ENCODE measurements around the gene EXOC3.
A peak's percentile ranks its signal among the peaks of the same experiment; 100 is the strongest.
"Not testable (repeated sequence)": the region's sequence is repeated elsewhere in the genome, so short reads cannot be mapped to it uniquely, and the experiment has no call there.

Gene EXOC3

DNA sequence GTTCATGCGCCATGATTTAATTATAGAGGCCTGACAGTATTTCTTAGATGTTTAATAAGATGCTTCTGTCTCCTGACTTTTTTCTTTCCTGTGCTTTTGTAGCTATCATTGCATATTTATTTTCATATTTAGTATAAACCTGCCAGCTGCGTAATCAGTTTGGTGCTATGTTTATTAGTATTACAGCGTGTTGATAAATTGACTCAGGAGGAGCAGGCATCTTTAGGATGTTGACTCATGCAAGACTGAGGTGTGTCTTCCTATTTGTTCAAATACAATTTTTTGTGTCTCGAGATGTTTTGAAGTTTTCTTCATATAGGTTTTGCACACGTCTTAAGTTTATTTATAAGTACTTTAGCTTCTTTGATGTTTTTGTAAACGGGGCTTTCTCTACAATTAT is 35.9 kb upstream of the EXOC3 start:
- H3K4me1 ChIP-seq (ENCODE audit: control insufficient read depth in 1 of 2, insufficient read depth in 2 of 2, low read length in 2 of 2): no peaks in the 10 kb centered on the region
- peaks cover 0 to 4% of the 10 kb centered on the region in 2 donors for H3K27me3 ChIP-seq (ENCODE audit: control insufficient read depth in 1 of 2, insufficient read depth in 2 of 2, low read length in 2 of 2)
- H3K9ac ChIP-seq (ENCODE audit: low read depth in 1 of 2, low read length in 2 of 2): no peak overlapping the region
- H3K36me3 ChIP-seq (ENCODE audit: control insufficient read depth in 1 of 2, insufficient read depth in 2 of 2, low read length in 2 of 2): no peaks in the 10 kb centered on the region
- H3K4me3 ChIP-seq (ENCODE audit: low read depth in 1 of 2, low read length in 2 of 2): no peak overlapping the region
- H3K27ac ChIP-seq (ENCODE audit: low read depth, low read length): no peak overlapping the region
- H3K9me3 ChIP-seq (ENCODE audit: control insufficient read depth in 1 of 2, low read length in 2 of 2): no peaks in the 10 kb centered on the region

DNA sequence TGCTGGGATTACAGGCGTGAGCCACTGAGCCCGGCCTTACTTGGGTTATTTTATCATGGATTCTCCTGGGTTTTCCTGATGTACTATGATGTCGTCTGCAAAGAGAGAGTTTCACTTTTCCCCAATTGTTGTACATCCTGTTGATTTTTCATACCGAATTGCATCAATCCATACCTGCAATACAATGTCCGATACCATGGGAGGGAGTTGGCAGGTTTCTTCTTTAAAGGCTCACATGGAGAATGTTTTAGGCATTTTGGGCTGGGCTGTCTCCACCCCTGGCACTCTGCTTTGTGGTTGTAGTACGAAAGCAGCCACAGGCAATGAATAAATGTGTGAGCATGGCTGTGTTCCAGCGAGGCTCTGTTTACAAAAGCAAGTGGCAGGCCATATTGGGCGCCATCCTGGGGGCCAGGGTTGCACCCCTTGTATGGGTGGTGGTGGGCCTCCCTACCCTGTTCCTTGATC is 35.1 kb upstream of the EXOC3 start:
- no peak overlapping the region for H3K9ac ChIP-seq (ENCODE audit: low read depth in 1 of 2, low read length in 2 of 2)
- no peaks in the 10 kb centered on the region for H3K4me1 ChIP-seq (ENCODE audit: control insufficient read depth in 1 of 2, insufficient read depth in 2 of 2, low read length in 2 of 2)
- H3K36me3 ChIP-seq (ENCODE audit: control insufficient read depth in 1 of 2, insufficient read depth in 2 of 2, low read length in 2 of 2): no peaks in the 10 kb centered on the region
- no peak overlapping the region for H3K4me3 ChIP-seq (ENCODE audit: low read depth in 1 of 2, low read length in 2 of 2)
- no peak overlapping the region for H3K27ac ChIP-seq (ENCODE audit: low read depth, low read length)
- no peaks in the 10 kb centered on the region for H3K9me3 ChIP-seq (ENCODE audit: control insufficient read depth in 1 of 2, low read length in 2 of 2)
- peaks cover 0 to 4% of the 10 kb centered on the region in 2 donors for H3K27me3 ChIP-seq (ENCODE audit: control insufficient read depth in 1 of 2, insufficient read depth in 2 of 2, low read length in 2 of 2)

- H3K9ac ChIP-seq (ENCODE audit: low read depth in 1 of 2, low read length in 2 of 2): no peak overlapping the region
- no peaks in the 10 kb centered on the region for H3K27me3 ChIP-seq (ENCODE audit: control insufficient read depth in 1 of 2, insufficient read depth in 2 of 2, low read length in 2 of 2)
- no peaks in the 10 kb centered on the region for H3K36me3 ChIP-seq (ENCODE audit: control insufficient read depth in 1 of 2, insufficient read depth in 2 of 2, low read length in 2 of 2)
- peaks cover 0 to 4% of the 10 kb centered on the region in 2 donors for H3K4me1 ChIP-seq (ENCODE audit: control insufficient read depth in 1 of 2, insufficient read depth in 2 of 2, low read length in 2 of 2)
- no peak overlapping the region for H3K27ac ChIP-seq (ENCODE audit: low read depth, low read length)
- H3K4me3 ChIP-seq (ENCODE audit: low read depth in 1 of 2, low read length in 2 of 2): no peak overlapping the region
- H3K9me3 ChIP-seq (ENCODE audit: control insufficient read depth in 1 of 2, low read length in 2 of 2): no peaks in the 10 kb centered on the region
Measured at GRCh38 chr5:410911-411517, 32.0 kb upstream of the EXOC3 start.

DNA sequence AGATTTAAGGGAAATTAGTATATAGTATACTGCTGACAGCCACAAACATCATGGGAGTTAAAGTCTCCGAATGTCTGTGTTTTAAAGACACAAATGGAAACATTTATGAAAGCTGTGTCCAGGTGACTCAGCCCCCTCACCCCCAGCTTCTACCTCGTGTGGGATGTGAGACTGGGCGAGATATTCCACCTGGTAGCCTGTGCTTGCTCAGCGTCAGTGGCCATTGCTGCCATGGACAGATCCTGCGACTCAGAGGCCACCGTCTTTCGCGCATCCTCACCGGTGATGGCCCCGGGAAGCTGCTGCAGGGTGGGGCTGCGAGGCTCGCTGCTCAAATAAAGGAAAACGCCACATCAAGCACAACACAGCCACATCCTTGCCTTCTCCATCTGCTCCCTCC is 31.2 kb upstream of the EXOC3 start:
- Histone ChIP-seq H3K9me3 (ENCODE audit: control insufficient read depth in 1 of 2, low read length in 2 of 2) (no peaks in the 10 kb centered on the region), H3K4me1 (ENCODE audit: control insufficient read depth in 1 of 2, insufficient read depth in 2 of 2, low read length in 2 of 2) (peaks cover 0 to 6% of the 10 kb centered on the region in 2 donors), H3K4me3 (ENCODE audit: low read depth in 1 of 2, low read length in 2 of 2) (no peak overlapping the region), H3K36me3 (ENCODE audit: control insufficient read depth in 1 of 2, insufficient read depth in 2 of 2, low read length in 2 of 2) (no peaks in the 10 kb centered on the region), H3K27ac (ENCODE audit: low read depth, low read length) (no peak overlapping the region), H3K9ac (ENCODE audit: low read depth in 1 of 2, low read length in 2 of 2) (no peak overlapping the region), H3K27me3 (ENCODE audit: control insufficient read depth in 1 of 2, insufficient read depth in 2 of 2, low read length in 2 of 2) (no peaks in the 10 kb centered on the region)

DNA sequence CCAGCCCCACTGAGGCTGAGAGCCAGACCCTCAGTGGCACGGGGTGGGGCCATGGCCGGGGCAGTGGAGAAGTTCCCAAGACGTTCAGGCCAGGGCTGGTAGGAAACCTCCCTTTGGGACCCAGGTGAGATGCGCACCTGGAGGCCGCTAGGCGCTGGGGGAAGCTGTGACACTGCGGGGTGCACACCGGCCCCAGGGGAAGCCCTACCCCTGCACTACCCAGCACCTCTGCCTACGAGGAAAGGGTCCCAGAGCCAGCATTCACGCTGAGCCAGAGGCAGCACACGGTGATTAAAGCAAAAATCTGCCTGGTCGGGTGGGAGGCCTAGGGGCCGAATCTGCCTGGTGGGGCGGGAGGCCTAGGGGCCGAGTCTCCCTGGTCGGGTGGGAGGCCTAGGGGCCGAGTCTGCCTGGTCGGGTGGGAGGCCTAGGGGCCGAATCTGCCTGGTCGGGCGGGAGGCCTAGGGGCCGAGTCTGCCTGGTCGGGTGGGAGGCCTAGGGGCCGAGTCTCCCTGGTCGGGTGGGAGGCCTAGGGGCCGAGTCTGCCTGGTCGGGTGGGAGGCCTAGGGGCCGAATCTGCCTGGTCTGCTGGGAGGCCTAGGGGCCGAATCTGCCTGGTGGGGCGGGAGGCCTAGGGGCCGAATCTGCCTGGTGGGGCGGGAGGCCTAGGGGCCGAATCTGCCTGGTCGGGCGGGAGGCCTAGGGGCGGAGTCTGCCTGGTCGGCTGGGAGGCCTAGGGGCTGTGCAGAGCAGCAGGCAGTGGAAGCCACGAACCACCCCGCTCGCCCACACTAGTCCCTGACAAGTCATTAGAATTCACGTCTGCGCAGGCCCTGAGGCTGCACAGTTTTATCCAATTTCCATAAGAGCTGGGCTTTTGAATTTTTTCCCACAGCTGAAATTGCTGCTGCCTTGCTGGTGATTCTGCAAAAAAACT is 27.7 kb upstream of the EXOC3 start:
- not testable (repeated sequence) for H3K9me3 ChIP-seq (ENCODE audit: control insufficient read depth in 1 of 2, low read length in 2 of 2); H3K27ac ChIP-seq (ENCODE audit: low read depth, low read length); H3K4me3 ChIP-seq (ENCODE audit: low read depth in 1 of 2, low read length in 2 of 2); H3K27me3 ChIP-seq (ENCODE audit: control insufficient read depth in 1 of 2, insufficient read depth in 2 of 2, low read length in 2 of 2); H3K4me1 ChIP-seq (ENCODE audit: control insufficient read depth in 1 of 2, insufficient read depth in 2 of 2, low read length in 2 of 2); H3K36me3 ChIP-seq (ENCODE audit: control insufficient read depth in 1 of 2, insufficient read depth in 2 of 2, low read length in 2 of 2)
- H3K9ac ChIP-seq (ENCODE audit: low read depth in 1 of 2, low read length in 2 of 2): peak overlapping the region in 1 of 2 donors; percentile 55

DNA sequence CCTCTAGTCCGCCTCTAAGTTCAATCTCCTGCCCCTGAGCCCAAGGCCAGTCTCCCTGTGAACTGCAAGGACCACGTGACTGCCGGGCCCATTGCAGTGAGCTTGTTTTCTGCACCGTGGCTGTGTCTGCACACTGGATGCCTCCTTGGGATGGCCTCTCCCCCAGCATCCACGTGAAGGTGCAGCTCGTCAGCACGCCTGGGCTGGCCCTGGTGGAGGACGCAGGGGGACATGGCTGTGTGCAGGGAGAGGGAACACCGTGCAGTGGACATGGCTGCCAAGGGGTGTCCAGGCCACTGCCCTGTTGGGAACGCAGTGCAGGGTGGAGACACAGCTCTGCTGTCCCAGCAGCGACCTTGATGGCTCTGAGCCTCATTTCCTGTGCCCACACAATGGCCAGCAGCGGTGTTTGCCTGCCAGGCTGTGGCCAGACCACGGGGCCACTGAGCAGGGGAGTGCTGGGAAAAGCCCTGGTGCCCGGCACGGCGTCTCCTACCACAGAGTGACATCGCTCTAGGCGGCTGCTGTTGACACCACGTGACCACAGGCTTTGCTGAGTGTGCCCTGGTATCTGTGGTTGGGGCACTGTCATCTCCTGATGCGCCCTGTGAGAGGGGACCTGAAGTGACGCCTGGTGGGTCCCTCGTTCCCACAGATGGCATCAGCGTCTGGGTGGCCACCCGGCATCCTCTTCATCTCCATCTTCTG is 26.9 kb upstream of the EXOC3 start:
- no peaks in the 10 kb centered on the region for H3K36me3 ChIP-seq (ENCODE audit: control insufficient read depth in 1 of 2, insufficient read depth in 2 of 2, low read length in 2 of 2)
- H3K27me3 ChIP-seq (ENCODE audit: control insufficient read depth in 1 of 2, insufficient read depth in 2 of 2, low read length in 2 of 2): no peaks in the 10 kb centered on the region
- H3K4me1 ChIP-seq (ENCODE audit: control insufficient read depth in 1 of 2, insufficient read depth in 2 of 2, low read length in 2 of 2): peaks cover 0 to 6% of the 10 kb centered on the region in 2 donors
- peak overlapping the region in 1 of 2 donors; percentile 22 for H3K9ac ChIP-seq (ENCODE audit: low read depth in 1 of 2, low read length in 2 of 2)
- H3K9me3 ChIP-seq (ENCODE audit: control insufficient read depth in 1 of 2, low read length in 2 of 2): no peaks in the 10 kb centered on the region
- H3K4me3 ChIP-seq (ENCODE audit: low read depth in 1 of 2, low read length in 2 of 2): no peak overlapping the region
- no peak overlapping the region for H3K27ac ChIP-seq (ENCODE audit: low read depth, low read length)

- Histone ChIP-seq H3K4me3 (ENCODE audit: low read depth in 1 of 2, low read length in 2 of 2) (no peak overlapping the region), H3K36me3 (ENCODE audit: control insufficient read depth in 1 of 2, insufficient read depth in 2 of 2, low read length in 2 of 2) (no peaks in the 10 kb centered on the region), H3K4me1 (ENCODE audit: control insufficient read depth in 1 of 2, insufficient read depth in 2 of 2, low read length in 2 of 2) (peaks cover 0 to 6% of the 10 kb centered on the region in 2 donors), H3K27ac (ENCODE audit: low read depth, low read length) (no peak overlapping the region), H3K9ac (ENCODE audit: low read depth in 1 of 2, low read length in 2 of 2) (no peak overlapping the region), H3K27me3 (ENCODE audit: control insufficient read depth in 1 of 2, insufficient read depth in 2 of 2, low read length in 2 of 2) (no peaks in the 10 kb centered on the region), H3K9me3 (ENCODE audit: control insufficient read depth in 1 of 2, low read length in 2 of 2) (no peaks in the 10 kb centered on the region)
Measured at GRCh38 chr5:416636-416960, 26.4 kb upstream of the EXOC3 start.

- Histone ChIP-seq H3K4me3 (ENCODE audit: low read depth in 1 of 2, low read length in 2 of 2) (no peak overlapping the region), H3K36me3 (ENCODE audit: control insufficient read depth in 1 of 2, insufficient read depth in 2 of 2, low read length in 2 of 2) (no peaks in the 10 kb centered on the region), H3K9me3 (ENCODE audit: control insufficient read depth in 1 of 2, low read length in 2 of 2) (no peaks in the 10 kb centered on the region), H3K9ac (ENCODE audit: low read depth in 1 of 2, low read length in 2 of 2) (no peak overlapping the region), H3K27me3 (ENCODE audit: control insufficient read depth in 1 of 2, insufficient read depth in 2 of 2, low read length in 2 of 2) (no peaks in the 10 kb centered on the region), H3K4me1 (ENCODE audit: control insufficient read depth in 1 of 2, insufficient read depth in 2 of 2, low read length in 2 of 2) (peaks cover 0 to 6% of the 10 kb centered on the region in 2 donors), H3K27ac (ENCODE audit: low read depth, low read length) (no peak overlapping the region)
Measured at GRCh38 chr5:417301-418161, 25.4 kb upstream of the EXOC3 start.

DNA sequence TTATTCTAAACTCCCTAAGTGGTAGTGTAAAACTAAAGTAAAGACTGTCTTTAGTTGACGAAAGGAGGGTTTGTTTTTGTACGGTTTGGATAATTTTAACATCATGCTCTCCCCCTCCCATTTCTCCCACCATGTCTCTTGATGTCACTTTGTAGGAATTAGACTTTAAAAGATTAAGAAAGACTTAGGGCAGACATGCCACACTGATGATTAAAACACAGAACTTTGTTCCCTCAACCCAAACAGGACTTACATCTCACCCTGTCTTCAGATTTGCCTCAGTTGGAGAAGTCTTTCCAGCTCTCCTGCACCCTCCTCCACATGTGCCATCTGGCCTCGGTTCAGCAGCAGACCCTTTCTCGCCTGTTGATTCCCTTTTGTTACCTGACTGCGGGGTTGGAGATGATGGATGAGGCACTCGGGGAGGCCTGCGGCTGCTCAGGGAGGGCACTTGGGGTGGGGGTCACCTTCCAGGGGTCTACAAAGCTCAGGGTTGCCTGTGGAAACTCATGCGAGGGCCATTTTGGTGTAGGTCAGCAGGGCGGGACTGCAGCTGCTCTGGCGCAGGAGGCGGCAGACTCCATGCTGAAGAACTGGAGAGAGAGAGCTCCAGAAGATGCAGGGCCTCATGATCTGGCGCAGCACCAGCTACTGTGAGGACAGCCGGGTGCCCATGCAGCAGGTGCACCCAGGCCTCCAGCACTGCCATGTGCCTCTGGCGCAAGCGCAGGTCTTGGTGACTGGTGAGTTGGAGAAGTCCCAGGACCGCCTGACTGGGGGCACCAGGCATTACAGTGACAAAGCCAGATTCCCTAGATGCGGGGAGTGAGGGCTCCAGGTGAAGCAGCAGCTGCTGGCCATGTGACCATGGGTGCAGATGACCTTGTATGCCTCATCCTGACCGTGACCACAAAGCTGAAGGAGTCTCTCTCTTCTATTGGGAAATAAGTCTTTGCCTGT is 24.5 kb upstream of the EXOC3 start:
- Histone ChIP-seq H3K4me3 (ENCODE audit: low read depth in 1 of 2, low read length in 2 of 2) (no peak overlapping the region), H3K4me1 (ENCODE audit: control insufficient read depth in 1 of 2, insufficient read depth in 2 of 2, low read length in 2 of 2) (peaks cover 0 to 6% of the 10 kb centered on the region in 2 donors), H3K9ac (ENCODE audit: low read depth in 1 of 2, low read length in 2 of 2) (no peak overlapping the region), H3K27me3 (ENCODE audit: control insufficient read depth in 1 of 2, insufficient read depth in 2 of 2, low read length in 2 of 2) (no peaks in the 10 kb centered on the region), H3K9me3 (ENCODE audit: control insufficient read depth in 1 of 2, low read length in 2 of 2) (no peaks in the 10 kb centered on the region), H3K27ac (ENCODE audit: low read depth, low read length) (no peak overlapping the region), H3K36me3 (ENCODE audit: control insufficient read depth in 1 of 2, insufficient read depth in 2 of 2, low read length in 2 of 2) (no peaks in the 10 kb centered on the region)

Data from duodenal mucosa (tissue), 2 donors.